ENCODE results near the gene WDR36. TPM values are rescaled to one million over a fixed set of nuclear protein-coding genes. Genes with fewer than 3 reads are reported as not detected.

WDR36 gene
- total and polyA plus RNA-seq, 10 of the 15 experiments (the other 5 are each of a cell fraction or from before 2014, with no cell fraction given), result 13.3 to 61.8 (median 47.0) TPM

DNA sequence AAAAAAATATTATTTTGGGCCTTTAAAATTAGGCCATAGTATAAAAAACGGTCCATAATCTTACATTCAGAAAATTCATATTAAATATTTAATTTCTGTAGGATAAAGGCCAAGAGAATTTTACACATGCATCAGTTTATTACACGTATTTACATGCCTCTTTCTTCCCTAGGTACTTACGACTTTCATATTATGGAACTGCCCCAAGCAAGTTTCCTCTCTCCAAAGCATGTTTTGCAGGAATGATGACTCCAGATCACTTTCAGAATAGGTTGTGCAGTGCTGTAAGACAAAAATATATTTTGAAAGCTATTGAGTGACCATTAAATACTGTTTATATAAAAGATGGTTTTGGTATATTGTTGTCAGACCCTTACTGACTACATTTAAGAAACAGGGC lies 61.8 kb downstream of the WDR36 start (continued):
- TF ChIP-seq, protein P1, sequence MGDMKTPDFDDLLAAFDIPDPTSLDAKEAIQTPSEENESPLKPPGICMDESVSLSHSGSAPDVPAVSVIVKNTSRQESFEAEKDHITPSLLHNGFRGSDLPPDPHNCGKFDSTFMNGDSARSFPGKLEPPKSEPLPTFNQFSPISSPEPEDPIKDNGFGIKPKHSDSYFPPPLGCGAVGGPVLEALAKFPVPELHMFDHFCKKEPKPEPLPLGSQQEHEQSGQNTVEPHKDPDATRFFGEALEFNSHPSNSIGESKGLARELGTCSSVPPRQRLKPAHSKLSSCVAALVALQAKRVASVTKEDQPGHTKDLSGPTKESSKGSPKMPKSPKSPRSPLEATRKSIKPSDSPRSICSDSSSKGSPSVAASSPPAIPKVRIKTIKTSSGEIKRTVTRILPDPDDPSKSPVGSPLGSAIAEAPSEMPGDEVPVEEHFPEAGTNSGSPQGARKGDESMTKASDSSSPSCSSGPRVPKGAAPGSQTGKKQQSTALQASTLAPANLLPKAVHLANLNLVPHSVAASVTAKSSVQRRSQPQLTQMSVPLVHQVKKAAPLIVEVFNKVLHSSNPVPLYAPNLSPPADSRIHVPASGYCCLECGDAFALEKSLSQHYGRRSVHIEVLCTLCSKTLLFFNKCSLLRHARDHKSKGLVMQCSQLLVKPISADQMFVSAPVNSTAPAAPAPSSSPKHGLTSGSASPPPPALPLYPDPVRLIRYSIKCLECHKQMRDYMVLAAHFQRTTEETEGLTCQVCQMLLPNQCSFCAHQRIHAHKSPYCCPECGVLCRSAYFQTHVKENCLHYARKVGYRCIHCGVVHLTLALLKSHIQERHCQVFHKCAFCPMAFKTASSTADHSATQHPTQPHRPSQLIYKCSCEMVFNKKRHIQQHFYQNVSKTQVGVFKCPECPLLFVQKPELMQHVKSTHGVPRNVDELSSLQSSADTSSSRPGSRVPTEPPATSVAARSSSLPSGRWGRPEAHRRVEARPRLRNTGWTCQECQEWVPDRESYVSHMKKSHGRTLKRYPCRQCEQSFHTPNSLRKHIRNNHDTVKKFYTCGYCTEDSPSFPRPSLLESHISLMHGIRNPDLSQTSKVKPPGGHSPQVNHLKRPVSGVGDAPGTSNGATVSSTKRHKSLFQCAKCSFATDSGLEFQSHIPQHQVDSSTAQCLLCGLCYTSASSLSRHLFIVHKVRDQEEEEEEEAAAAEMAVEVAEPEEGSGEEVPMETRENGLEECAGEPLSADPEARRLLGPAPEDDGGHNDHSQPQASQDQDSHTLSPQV (IDR thresholded peaks at IDR 0.05), result no peak
- TF ChIP-seq HDAC2 (IDR thresholded peaks at IDR 0.05) (no peak), EZH2 (IDR thresholded peaks at IDR 0.05; ENCODE audit: borderline replicate concordance, control insufficient read depth, low read depth, low read length) (no peak), IKZF1 (conservative IDR thresholded peaks at IDR 0.05) (no peak), CHD1 (IDR thresholded peaks at IDR 0.05; ENCODE audit: low read depth, low read length) (no peak), MEF2A (IDR thresholded peaks at IDR 0.05; ENCODE audit: insufficient read depth, low read depth, low read length) (no peak)
- TF ChIP-seq, protein P2, sequence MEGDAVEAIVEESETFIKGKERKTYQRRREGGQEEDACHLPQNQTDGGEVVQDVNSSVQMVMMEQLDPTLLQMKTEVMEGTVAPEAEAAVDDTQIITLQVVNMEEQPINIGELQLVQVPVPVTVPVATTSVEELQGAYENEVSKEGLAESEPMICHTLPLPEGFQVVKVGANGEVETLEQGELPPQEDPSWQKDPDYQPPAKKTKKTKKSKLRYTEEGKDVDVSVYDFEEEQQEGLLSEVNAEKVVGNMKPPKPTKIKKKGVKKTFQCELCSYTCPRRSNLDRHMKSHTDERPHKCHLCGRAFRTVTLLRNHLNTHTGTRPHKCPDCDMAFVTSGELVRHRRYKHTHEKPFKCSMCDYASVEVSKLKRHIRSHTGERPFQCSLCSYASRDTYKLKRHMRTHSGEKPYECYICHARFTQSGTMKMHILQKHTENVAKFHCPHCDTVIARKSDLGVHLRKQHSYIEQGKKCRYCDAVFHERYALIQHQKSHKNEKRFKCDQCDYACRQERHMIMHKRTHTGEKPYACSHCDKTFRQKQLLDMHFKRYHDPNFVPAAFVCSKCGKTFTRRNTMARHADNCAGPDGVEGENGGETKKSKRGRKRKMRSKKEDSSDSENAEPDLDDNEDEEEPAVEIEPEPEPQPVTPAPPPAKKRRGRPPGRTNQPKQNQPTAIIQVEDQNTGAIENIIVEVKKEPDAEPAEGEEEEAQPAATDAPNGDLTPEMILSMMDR (IDR thresholded peaks at IDR 0.05 in 2 of 3, conservative IDR thresholded peaks at IDR 0.05 in 1 of 3; ENCODE audit: control insufficient read depth in 2 of 3, extremely low read depth in 1 of 3, insufficient read depth in 1 of 3, low read depth in 3 of 3, low read length in 3 of 3), result no peak

All from GM12878 (cell line).